Body of pancreas (tissue), 4 donors: ENCODE data around the gene OPRL1. TPM values are rescaled to one million over a fixed set of nuclear protein-coding genes. Genes with fewer than 3 reads are reported as not detected.

Experiments
- ATAC-seq: fragments of 150-250 bp; one replicate; pipeline ENCODE4 v1.9.1; 2016
- DNase-seq, 4 donors: peaks; one replicate each; pipeline ENCODE4 v3.0.0-alpha.2; 2019
- H3K27ac ChIP-seq, 4 donors: fragments of 200-600 bp; sonication (generic); 1 replicate in 3 of 4; 2 replicates in 1 of 4; pipeline versions ENCODE4 v1.5.1 to v1.6.1; 2016 to 2019; ENCODE audit warnings: mild to moderate bottlenecking in 1 of 4, mixed read lengths in 1 of 4, moderate library complexity in 1 of 4
- H3K27me3 ChIP-seq, 2 donors: fragments of 200-600 bp; sonication (generic); one replicate each; pipeline ENCODE4 v1.6.0; 2016; ENCODE audit warnings: mild to moderate bottlenecking in 1 of 2
- H3K36me3 ChIP-seq, 2 donors: fragments of 200-600 bp; sonication (generic); replicated peaks in 1 of 2; 2 replicates each; pipeline ENCODE4 v1.5.1; 2016; ENCODE audit warnings: low read depth in 2 of 2; ENCODE audit not compliant: insufficient read depth in 1 of 2
- H3K4me1 ChIP-seq: fragments of 200-600 bp; sonication (generic); one replicate; pipeline ENCODE4 v1.6.0; 2016
- H3K4me3 ChIP-seq, 2 donors: fragments of 200-600 bp; sonication (generic); 1 replicate in 1 of 2; 2 replicates in 1 of 2; pipeline ENCODE4 v1.5.1; 2016 to 2019
- H3K9me3 ChIP-seq, 3 donors: fragments of 200-600 bp; sonication (generic); 1 replicate in 2 of 3; 2 replicates in 1 of 3; pipeline ENCODE4 v1.5.1; 2016
- POLR2A ChIP-seq, 3 donors: fragments of 450-650 bp; IDR thresholded peaks; one replicate each; pipeline ENCODE4 v1.6.1; 2016; ENCODE audit warnings: antibody characterized with exemption in 3 of 3, mild to moderate bottlenecking in 2 of 3
- WGBS, 2 donors: methylation state at CpG; one replicate each; pipeline ENCODE4 v1.1.5; 2017; 5-methylcytosine and 5-hydroxymethylcytosine counted together
- intact Hi-C: fragments of 100-400 bp; cut with DNase I; formaldehyde crosslinking; loops from one replicate; pipeline ENCODE4 v1.15.1; 2023
- total RNA-seq, 2 donors: library from RNA; depleted of rRNA; stranded (reverse); fragments of >200 nt; gene quantifications; one replicate each; pipeline ENCODE4 v1.1.0, GENCODE V29; 2016
- TF ChIP-seq, protein P1 (sequence below), 7 experiments: fragments of 450-650 bp in 4 of 7; fragments of 200-600 bp in 3 of 7; sonication (generic) in 3 of 7; IDR thresholded peaks; one replicate each; pipeline ENCODE4 v1.5.1; 2016 to 2019; ENCODE audit warnings: antibody characterized with exemption in 7 of 7

Gene OPRL1
- total RNA-seq, 2 donors from 2014 or later = 1.0 to 2.6 TPM

DNA sequence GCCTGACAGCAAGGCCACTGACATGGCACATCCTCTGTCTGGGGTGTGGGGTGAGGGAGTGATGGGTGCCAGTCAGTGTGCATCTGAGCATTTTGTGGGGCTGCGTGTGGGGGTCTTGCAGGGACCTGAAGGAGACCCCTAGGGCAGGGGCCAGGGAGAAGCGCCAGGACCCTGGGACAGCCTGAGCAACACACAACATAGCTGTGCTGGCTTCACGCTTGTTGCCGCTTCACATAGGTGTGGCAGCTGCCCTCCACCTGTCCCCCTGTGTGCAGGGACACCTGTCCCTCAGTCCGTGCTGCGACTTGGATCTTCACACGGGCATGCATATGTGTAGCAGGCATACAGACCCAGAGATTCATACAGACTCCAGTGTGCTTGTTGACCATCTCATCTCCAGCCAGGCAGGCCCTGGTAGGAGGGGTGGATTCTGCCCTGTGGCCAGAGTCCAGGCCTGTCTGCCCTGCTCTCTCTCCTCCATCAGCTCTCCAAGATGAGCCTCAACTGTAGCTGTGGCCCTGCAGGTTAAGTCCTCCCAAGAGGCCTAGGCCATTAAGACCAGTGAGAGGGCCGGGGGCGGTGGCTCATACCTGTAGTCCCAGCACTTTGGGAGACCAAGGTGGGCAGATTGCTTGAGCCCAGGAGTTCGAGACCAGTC is 30.7 kb downstream of the OPRL1 start:
- intact Hi-C loops = no loop called here
- Histone ChIP-seq H3K27ac (no peak overlapping the region), H3K4me1 (no peaks in the 10 kb centered on the region), H3K4me3 (no peak overlapping the region), H3K27me3 (no peaks in the 10 kb centered on the region), H3K36me3 (no peaks in the 10 kb centered on the region), H3K9me3 (no peaks in the 10 kb centered on the region)
- TF ChIP-seq POLR2A (IDR thresholded peaks at IDR 0.05) = no peak
- TF ChIP-seq, protein P1, sequence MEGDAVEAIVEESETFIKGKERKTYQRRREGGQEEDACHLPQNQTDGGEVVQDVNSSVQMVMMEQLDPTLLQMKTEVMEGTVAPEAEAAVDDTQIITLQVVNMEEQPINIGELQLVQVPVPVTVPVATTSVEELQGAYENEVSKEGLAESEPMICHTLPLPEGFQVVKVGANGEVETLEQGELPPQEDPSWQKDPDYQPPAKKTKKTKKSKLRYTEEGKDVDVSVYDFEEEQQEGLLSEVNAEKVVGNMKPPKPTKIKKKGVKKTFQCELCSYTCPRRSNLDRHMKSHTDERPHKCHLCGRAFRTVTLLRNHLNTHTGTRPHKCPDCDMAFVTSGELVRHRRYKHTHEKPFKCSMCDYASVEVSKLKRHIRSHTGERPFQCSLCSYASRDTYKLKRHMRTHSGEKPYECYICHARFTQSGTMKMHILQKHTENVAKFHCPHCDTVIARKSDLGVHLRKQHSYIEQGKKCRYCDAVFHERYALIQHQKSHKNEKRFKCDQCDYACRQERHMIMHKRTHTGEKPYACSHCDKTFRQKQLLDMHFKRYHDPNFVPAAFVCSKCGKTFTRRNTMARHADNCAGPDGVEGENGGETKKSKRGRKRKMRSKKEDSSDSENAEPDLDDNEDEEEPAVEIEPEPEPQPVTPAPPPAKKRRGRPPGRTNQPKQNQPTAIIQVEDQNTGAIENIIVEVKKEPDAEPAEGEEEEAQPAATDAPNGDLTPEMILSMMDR (IDR thresholded peaks at IDR 0.05) = no peak
- ATAC-seq = no peak
- peak in 2 of 4 donors; percentile 3 to 8 for DNase-seq
- 76 to 83% methylated on average over 4 to 9 of the region's 10 CpGs for WGBS, 2 donors

DNA sequence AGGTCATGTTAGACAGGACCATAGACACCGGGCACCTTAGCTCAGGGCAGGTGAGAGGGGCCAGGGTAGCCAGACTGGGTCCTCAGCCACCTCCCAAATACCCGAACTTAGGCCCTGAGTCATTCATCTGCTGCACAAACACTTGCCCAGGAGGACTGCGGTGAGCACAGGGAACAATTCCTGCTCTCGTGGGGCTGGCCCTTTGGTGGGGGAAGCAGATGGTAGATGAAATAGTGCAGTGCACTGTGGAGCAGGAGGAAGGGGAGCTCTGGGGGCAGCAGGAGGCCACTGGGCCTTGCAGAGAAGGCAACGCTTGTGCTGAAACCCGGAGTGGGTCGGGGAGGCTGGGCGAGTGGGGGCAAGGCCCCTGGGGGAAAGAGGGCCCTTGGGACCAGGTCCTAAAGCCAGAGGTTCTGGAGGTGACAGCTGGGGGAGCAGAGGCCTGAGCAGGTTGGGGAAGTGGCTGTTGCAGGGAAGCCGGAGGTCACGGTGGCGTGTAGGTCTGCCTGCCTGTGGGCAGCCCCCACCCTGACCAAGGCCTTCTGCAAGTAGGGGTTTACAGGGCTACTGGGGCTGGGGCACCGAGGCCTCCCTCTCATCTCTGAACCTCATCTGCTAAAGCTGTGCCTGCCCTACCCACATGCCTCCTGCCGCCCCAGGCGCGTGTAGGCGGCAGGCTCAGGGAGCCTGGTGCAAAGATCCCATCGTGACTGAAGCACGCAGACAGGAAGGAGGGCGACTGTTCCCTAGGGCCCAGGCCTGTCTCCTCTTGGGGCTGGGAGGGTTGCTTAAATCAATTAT is 32.2 kb downstream of the OPRL1 start:
- ATAC-seq (no peak), DNase-seq (no peak)
- intact Hi-C loops = no loop called here
- Histone ChIP-seq H3K4me3 (no peak overlapping the region), H3K4me1 (no peaks in the 10 kb centered on the region), H3K9me3 (no peaks in the 10 kb centered on the region), H3K36me3 (no peaks in the 10 kb centered on the region), H3K27ac (no peak overlapping the region), H3K27me3 (no peaks in the 10 kb centered on the region)
- TF ChIP-seq, protein P1 (IDR thresholded peaks at IDR 0.05) = no peak
- TF ChIP-seq POLR2A (IDR thresholded peaks at IDR 0.05) = no peak
- WGBS, 2 donors = 65 to 74% methylated on average over 12 to 19 of the region's 19 CpGs

DNA sequence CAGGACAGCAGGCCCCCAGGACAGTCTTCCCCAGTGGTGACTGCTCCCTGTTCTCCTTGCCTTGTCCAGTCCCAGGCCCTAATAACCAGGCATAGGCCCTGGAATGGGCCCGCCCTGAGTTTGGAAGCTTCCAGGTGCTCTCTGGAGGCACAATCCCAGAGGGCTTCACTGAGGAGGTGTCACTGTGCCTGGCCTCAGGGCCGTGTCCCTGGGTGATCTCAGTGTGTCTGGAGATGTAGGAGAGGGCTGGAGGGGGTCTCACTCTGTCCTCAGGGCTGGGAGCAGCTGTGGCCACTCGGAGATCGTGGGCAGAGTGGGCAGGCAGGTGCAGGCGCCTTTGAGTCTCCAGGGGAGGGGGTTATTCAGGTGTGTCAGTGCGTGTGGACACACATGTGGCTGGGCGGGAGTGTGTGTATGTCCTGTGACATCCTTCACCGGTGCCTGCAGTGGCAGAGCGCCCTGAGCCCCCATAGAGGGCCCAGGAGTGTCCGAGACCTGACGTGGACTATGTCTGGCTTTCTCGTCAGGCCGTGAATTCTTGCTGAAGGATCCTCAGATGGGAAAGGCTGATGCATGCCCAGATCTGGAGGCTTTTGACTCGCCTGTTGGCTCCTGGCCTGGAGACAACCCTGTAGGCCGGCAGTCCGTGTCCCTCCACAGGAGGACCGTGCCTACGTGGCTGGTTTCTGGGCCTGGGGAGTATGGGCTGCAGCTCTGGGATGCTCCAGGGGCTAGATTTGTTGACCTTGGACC is 33.0 kb downstream of the OPRL1 start:
- Histone ChIP-seq H3K9me3 (no peaks in the 10 kb centered on the region), H3K27ac (no peak overlapping the region), H3K4me1 (no peaks in the 10 kb centered on the region), H3K36me3 (no peaks in the 10 kb centered on the region), H3K4me3 (no peak overlapping the region), H3K27me3 (no peaks in the 10 kb centered on the region)
- DNase-seq (peak in 1 of 4 donors; percentile 2), ATAC-seq (no peak)
- intact Hi-C loops = no loop called here
- WGBS, 2 donors = 79 to 81% methylated on average over 8 to 18 of the region's 18 CpGs
- TF ChIP-seq, protein P1 (IDR thresholded peaks at IDR 0.05) = no peak
- TF ChIP-seq POLR2A (IDR thresholded peaks at IDR 0.05) = no peak

DNA sequence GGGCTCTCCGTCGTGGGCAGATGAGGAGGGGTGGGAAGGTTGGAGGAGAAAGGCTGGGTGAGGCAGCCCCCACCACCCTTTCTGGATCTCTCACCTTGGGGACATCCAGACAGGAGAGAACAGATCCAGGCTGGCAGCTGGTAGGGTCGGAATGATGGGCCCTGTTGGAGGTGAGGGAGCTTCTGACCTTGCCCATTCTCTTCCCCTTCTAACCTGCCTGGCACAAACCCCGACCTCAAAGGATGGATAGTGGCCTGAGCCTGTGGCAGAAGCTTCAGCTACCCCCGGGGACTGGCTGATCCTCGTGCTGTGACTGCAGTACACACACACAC is 33.5 kb downstream of the OPRL1 start:
- H3K27ac ChIP-seq = no peak overlapping the region
- ATAC-seq (no peak), DNase-seq (no peak)
- TF ChIP-seq, protein P1 (IDR thresholded peaks at IDR 0.05) = no peak
- TF ChIP-seq POLR2A (IDR thresholded peaks at IDR 0.05) = no peak
- intact Hi-C loops = no loop called here
- H3K4me3 ChIP-seq = no peak overlapping the region
- H3K4me1 ChIP-seq = no peaks in the 10 kb centered on the region
- no peaks in the 10 kb centered on the region for H3K9me3 ChIP-seq
- no peaks in the 10 kb centered on the region for H3K36me3 ChIP-seq
- no peaks in the 10 kb centered on the region for H3K27me3 ChIP-seq
- WGBS, 2 donors = 40 to 58% methylated on average over 2 to 5 of the region's 6 CpGs
